ENCODE results near the gene KRTAP10-9.

DNA sequence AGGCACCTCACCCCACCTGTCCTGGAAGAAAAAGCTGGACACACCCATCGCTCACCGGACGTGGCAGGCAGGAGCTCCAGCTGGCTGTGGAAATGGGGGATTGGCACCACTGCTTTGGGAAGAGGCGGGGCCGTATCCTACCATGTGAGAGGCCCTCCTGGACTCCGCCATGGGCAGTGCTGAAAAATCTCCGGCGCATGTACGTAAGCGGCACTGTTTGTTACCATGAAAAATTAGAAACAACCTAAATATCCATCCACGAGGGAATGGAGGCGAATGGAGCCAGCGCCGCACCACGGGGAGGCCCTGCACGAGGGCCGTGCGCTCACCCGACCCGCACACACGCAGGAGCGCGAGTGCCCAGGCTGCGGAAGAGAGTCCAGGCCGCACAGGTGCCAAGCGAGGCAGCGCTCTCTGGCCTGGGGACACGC, 11.9 kb upstream of the KRTAP10-9 start:
- TF ChIP-seq EZH2 (IDR thresholded peaks at IDR 0.05; ENCODE audit: low read length, missing control alignments) (no peak), CTCF (conservative IDR thresholded peaks at IDR 0.05 in 1 of 2, IDR thresholded peaks at IDR 0.05 in 1 of 2; ENCODE audit: low read depth in 1 of 2, low read length in 2 of 2) (no peak)

All from fibroblast of lung (primary cell).